ENCODE data around the gene RBPMS2. TPM values are rescaled to one million over a fixed set of nuclear protein-coding genes. Genes with fewer than 3 reads are reported as not detected.

Gene RBPMS2
- total RNA-seq, 1 experiment from 2014 or later, result 181 TPM

GRCh38 chr15:64782751-64783150 is 7.4 kb upstream of the RBPMS2 start:
- no peak overlapping the region for H4K8ac ChIP-seq (replicated peaks; ENCODE audit: insufficient read length, low read depth, low read length)
- no peak overlapping the region for H2AK5ac ChIP-seq (ENCODE audit: insufficient read length, low read length)
- no peaks in the 10 kb centered on the region for H3K79me1 ChIP-seq (ENCODE audit: insufficient read depth, low read depth, low read length, poor library complexity, severe bottlenecking)
- no peak overlapping the region for H3K27ac ChIP-seq (ENCODE audit: insufficient read length, low read depth, low read length)
- no peaks in the 10 kb centered on the region for H3K27me3 ChIP-seq (ENCODE audit: insufficient read depth, low read length)
- peaks cover 13% of the 10 kb centered on the region; the same call in 1 of the 2 replicates for H3K4me1 ChIP-seq (ENCODE audit: insufficient read depth, low read length)
- Mint-ChIP-seq H3K4me3 (no peak overlapping the region), H3K9me3 (no peaks in the 10 kb centered on the region), H3K27ac (peak overlapping the region in 2 of 3 experiments; percentile 90 to 92; a peak in 4 of 7 replicates), H3K27me3 (ENCODE audit: low read depth) (no peaks in the 10 kb centered on the region), H3K36me3 (ENCODE audit: insufficient read depth in 1 of 3, low read depth in 3 of 3) (no peaks in the 10 kb centered on the region; a peak in 2 of 7 replicates), H3K4me1 (peaks cover 37 to 42% of the 10 kb centered on the region in 2 experiments)
- H2AFZ ChIP-seq (ENCODE audit: low read length), result no peak overlapping the region
- H3K56ac ChIP-seq (ENCODE audit: insufficient read length, low read depth, low read length), result no peak overlapping the region
- H4K20me1 ChIP-seq (ENCODE audit: control insufficient read depth, insufficient read depth, insufficient read length), result no peaks in the 10 kb centered on the region
- H3K79me2 ChIP-seq (ENCODE audit: insufficient read depth, low read length), result no peaks in the 10 kb centered on the region
- no CpG with 5 or more reads among the region's 5 CpGs for WGBS (ENCODE audit: extremely low coverage, insufficient read length, low lambda C conversion rate)
- no peak overlapping the region for H3K23ac ChIP-seq (ENCODE audit: insufficient read length, low read depth, low read length)
- no peak overlapping the region for H2BK20ac ChIP-seq (ENCODE audit: low read depth, low read length, poor library complexity, severe bottlenecking)
- H2BK15ac ChIP-seq (ENCODE audit: low read depth, low read length), result no peak overlapping the region
- DNase-seq, result no peak
- H3K9ac ChIP-seq (ENCODE audit: extremely low read depth, insufficient read length, low read length), result no peak overlapping the region
- no peak overlapping the region for H4K5ac ChIP-seq (ENCODE audit: insufficient read length, low read depth, low read length)
- no peak overlapping the region for H3K4ac ChIP-seq (ENCODE audit: low read depth, low read length)
- no peak overlapping the region for H3K14ac ChIP-seq (ENCODE audit: insufficient read depth, low read length)
- no peaks in the 10 kb centered on the region for H3K23me2 ChIP-seq (ENCODE audit: insufficient read length, low read depth, low read length, poor library complexity, severe bottlenecking)
- no peaks in the 10 kb centered on the region for H3K9me3 ChIP-seq (ENCODE audit: control insufficient read depth, low read depth, low read length)
- H2BK12ac ChIP-seq (ENCODE audit: insufficient read length, low read depth, low read length), result no peak overlapping the region
- TF ChIP-seq CTCF (conservative IDR thresholded peaks at IDR 0.05), result no peak
- H3K18ac ChIP-seq (ENCODE audit: insufficient read length, low read depth, low read length), result no peak overlapping the region
- H3K4me2 ChIP-seq (ENCODE audit: insufficient read depth, insufficient read length, low read length), result no peak overlapping the region
- no peak overlapping the region for H2BK120ac ChIP-seq (ENCODE audit: low read depth, low read length, poor library complexity, severe bottlenecking)
- no peak overlapping the region for H4K91ac ChIP-seq (ENCODE audit: insufficient read length, low read depth, low read length)
- H3T11ph ChIP-seq (ENCODE audit: low read length), result no peak overlapping the region
- H2BK5ac ChIP-seq (ENCODE audit: insufficient read length, low read length), result no peak overlapping the region
